Activated CD4-positive, alpha-beta T cell treated with anti-CD3 and anti-CD28 coated beads, Interleukin-2, Interleukin-6, amounts not matched to agents 100 ng/mL and 50 ng/mL, durations not matched to agents 16 hours and 8 hours (primary cell): ENCODE results near the gene NRP2.
A peak's percentile ranks its signal among the peaks of the same experiment; 100 is the strongest.

Experiments used
- DNase-seq: peaks from one replicate; pipeline ENCODE4 v3.0.0-alpha.2; 2020

Gene NRP2

GRCh38 chr2:205687641-205687956 lies 5.3 kb downstream of the NRP2 start:
- DNase-seq: no peak

- DNase-seq: no peak
Observed at GRCh38 chr2:205688417-205689200, 6.3 kb downstream of the NRP2 start.

GRCh38 chr2:205689820-205690219 lies 7.5 kb downstream of the NRP2 start:
- no peak for DNase-seq

- no peak for DNase-seq
Observed at GRCh38 chr2:205692104-205692503, 9.8 kb downstream of the NRP2 start.

- DNase-seq: no peak
Observed at GRCh38 chr2:205694256-205694655, 12.0 kb downstream of the NRP2 start.

- no peak for DNase-seq
Observed at GRCh38 chr2:205695460-205695991, 13.2 kb downstream of the NRP2 start.

GRCh38 chr2:205696331-205696926 lies 14.1 kb downstream of the NRP2 start:
- no peak for DNase-seq

GRCh38 chr2:205696927-205697441 lies 14.7 kb downstream of the NRP2 start:
- no peak for DNase-seq

- no peak for DNase-seq
Observed at GRCh38 chr2:205698286-205699268, 16.3 kb downstream of the NRP2 start.

- DNase-seq: no peak
Observed at GRCh38 chr2:205699515-205700289, 17.4 kb downstream of the NRP2 start.

GRCh38 chr2:205700331-205701132 lies 18.2 kb downstream of the NRP2 start:
- no peak for DNase-seq

- DNase-seq: no peak
Observed at GRCh38 chr2:205701509-205701908, 19.2 kb downstream of the NRP2 start.

GRCh38 chr2:205702576-205702975 lies 20.3 kb downstream of the NRP2 start:
- DNase-seq: no peak

- no peak for DNase-seq
Observed at GRCh38 chr2:205703471-205704126, 21.3 kb downstream of the NRP2 start.

GRCh38 chr2:205704127-205704741 lies 21.9 kb downstream of the NRP2 start:
- no peak for DNase-seq

- no peak for DNase-seq
Observed at GRCh38 chr2:205705511-205706349, 23.4 kb downstream of the NRP2 start.

GRCh38 chr2:205706769-205707381 lies 24.6 kb downstream of the NRP2 start:
- peak; percentile 77 for DNase-seq

- DNase-seq: no peak
Observed at GRCh38 chr2:205708231-205708631, 25.9 kb downstream of the NRP2 start.

GRCh38 chr2:205709319-205709718 lies 27.0 kb downstream of the NRP2 start:
- no peak for DNase-seq
